GM10248 (cell line): Measurements from ENCODE around the gene EPHA2.
"Not testable (repeated sequence)": the region's sequence is repeated elsewhere in the genome, so short reads cannot be mapped to it uniquely, and the experiment has no call there.

Experiments used
- CTCF ChIA-PET: fragments of 300-600 bp; sonication (Branson Sonifier 250); formaldehyde crosslinking; extraction: SDS; loops from one replicate; lab custom pipeline; 2021; ENCODE audit warnings: antibody characterized with exemption; lab: Yijun Ruan, JAX
- POLR2A ChIA-PET: fragments of 350-650 bp; sonication (Branson Sonifier 250); formaldehyde crosslinking; extraction: SDS; loops from one replicate; lab custom pipeline; 2020; ENCODE audit warnings: antibody characterized with exemption; lab: Yijun Ruan, JAX
- DNase-seq: peaks from one replicate; pipeline ENCODE4 v3.0.0; 2012; ENCODE audit errors: extremely low spot score
- CTCF ChIP-seq: IDR thresholded peaks from 2 replicates; pipeline ENCODE4 v1.5.1; 2012; ENCODE audit warnings: mild to moderate bottlenecking, low read depth; ENCODE audit errors: extremely low read depth, missing control alignments, control extremely low read depth

Gene EPHA2

GRCh38 chr1:16168622-16169360 lies 12.9 kb upstream of the EPHA2 start:
- CTCF ChIA-PET = interaction anchor here (1.1 to 1.7 kb wide), 3 partner anchors 19 to 90 kb away, joined by 3 to 5 read pairs (median 3); no protein-coding TSS in a partner anchor
- POLR2A ChIA-PET = no interaction called here
- TF ChIP-seq CTCF = no peak
- DNase-seq = no peak

- CTCF ChIA-PET = interaction anchor here (1.1 to 1.7 kb wide), 3 partner anchors 18 to 89 kb away, joined by 3 to 5 read pairs (median 3); no protein-coding TSS in a partner anchor
- DNase-seq, POLR2A ChIA-PET: not testable (repeated sequence)
Observed at GRCh38 chr1:16168144-16168495, 12.3 kb upstream of the EPHA2 start.

- peak; percentile 88 for DNase-seq
- ChIA-PET POLR2A (no interaction called here), CTCF (no interaction called here)
- TF ChIP-seq CTCF = no peak
Observed at GRCh38 chr1:16167331-16168143, 11.7 kb upstream of the EPHA2 start.

- ChIA-PET POLR2A (no interaction called here), CTCF (interaction anchor here (1.3 kb wide), 1 partner anchor 87 kb away, joined by 6 read pairs; no protein-coding TSS in a partner anchor)
- no peak for TF ChIP-seq CTCF
- no peak for DNase-seq
Observed at GRCh38 chr1:16166117-16166516, 10.2 kb upstream of the EPHA2 start.

- DNase-seq = no peak
- POLR2A ChIA-PET = no interaction called here
- TF ChIP-seq CTCF = no peak
- CTCF ChIA-PET = interaction anchor here (1.1 to 1.3 kb wide), 2 partner anchors 23 to 87 kb away, joined by 4 to 6 read pairs; no protein-coding TSS in a partner anchor
Observed at GRCh38 chr1:16165548-16165947, 9.7 kb upstream of the EPHA2 start.

GRCh38 chr1:16165073-16165364 lies 9.2 kb upstream of the EPHA2 start:
- TF ChIP-seq CTCF = no peak
- CTCF ChIA-PET = interaction anchor here (1.1 kb wide), 1 partner anchor 24 kb away, joined by 4 read pairs; no protein-coding TSS in a partner anchor
- DNase-seq = no peak
- POLR2A ChIA-PET = no interaction called here
